ENCODE measurements around the gene CTXN1.
"Not testable (repeated sequence)": the region's sequence is repeated elsewhere in the genome, so short reads cannot be mapped to it uniquely, and the experiment has no call there.

Gene CTXN1

DNA sequence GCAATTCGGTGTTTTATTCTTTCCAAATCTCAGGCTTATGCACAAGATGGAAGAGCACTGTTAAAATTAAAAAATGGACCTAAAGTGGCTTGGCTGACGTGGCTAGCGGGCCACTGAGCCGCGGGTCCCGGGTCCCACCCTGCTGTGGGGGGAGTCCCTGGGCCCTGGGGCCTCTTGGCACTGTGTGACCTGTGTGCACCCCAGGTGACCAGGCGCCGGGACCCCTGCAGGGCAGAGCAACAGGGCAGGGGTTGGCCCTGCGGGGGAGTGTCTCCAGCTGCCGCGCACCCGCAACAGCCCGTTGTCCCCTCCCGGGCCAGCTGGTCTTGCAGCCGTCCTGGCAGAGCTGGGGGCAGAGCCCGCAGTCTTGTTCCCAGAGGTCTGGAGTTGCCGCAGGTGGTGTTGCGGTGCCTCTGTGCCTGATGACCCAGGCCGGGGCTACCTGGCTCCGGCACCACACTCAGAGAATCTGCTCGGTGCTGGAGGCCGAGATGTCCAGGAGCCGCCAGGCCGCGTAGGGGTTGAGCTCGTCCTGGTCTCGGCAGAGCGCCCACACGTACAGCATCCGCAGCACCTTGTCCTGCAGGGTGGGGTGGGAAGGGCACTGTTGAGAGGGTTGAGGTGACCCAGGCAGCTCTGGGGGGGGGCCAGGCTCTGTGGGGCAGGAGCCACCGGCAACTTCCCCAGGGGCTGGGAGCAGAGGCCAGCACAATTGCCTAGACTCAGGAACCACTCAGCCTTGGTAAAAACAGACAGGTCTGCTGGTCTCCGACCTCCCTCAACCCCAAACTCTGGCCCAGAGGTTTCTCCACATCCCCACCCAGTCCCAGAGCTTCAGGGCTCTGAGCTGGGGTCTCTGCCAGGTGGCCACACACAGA is 1.0 kb upstream of the CTXN1 start:
- no peak for DNase-seq (ENCODE audit: extremely low read depth in 1 of 2, low read depth in 1 of 2)

DNA sequence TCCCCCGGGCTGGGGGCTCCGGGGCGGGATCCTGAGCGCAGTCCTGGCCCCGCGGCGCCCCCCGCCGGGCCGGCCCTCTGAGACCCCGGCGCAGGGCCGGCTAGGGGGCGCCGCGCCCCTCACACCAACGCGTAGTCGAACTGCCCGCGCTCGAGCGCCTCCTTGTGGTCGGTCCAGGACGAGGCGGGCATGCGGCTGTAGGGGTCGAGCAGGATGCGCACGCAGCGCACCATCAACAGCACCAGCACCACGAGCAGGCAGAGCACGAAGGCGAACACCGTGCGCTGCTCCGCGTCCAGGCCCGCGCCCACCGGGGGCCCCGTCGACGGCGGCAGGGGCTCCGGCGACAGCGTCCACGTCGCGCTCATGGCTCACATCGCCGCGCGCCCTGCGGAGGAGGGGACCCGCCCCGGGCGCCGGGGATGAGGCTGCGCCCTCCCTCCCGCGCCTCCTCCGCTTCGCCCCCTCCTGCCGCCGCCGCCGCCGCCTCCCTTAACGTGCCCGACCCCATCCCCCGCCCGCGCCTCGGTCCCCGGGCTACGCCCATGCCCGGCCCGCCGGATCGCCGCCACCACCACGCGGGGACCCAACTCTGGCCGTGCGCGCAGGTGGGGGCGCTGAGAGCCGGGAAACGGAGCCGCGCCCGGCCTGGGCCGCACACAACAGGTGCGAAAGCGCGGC is 624 bp downstream of the CTXN1 start:
- peak; percentile 55 to 70 for DNase-seq (ENCODE audit: extremely low read depth in 1 of 2, low read depth in 1 of 2)

DNA sequence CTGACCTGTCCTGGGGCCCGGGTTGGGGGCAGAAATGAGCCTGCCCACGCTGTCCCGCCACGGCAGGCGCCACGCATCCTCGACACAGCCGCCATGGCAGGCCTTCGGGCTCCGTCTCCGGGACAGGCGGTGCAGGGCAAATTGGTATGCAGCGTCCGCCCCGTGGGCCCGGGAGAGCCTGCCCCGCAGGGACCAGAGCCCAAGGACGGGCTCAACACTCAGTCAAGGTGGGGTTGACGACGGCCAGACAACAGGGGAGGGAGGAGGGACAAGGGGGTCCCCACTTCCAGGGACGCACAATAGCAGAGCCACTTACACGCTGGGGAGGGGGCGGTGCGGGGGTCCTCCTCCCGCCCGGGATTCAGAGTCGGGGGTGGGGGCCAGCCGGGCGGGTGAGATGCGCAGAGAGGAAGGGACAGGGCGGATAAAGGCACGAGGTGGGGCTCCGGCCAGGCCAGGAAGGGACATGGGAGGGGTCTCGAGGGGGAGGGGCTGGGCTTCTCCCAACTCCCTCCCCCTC is 1.2 kb downstream of the CTXN1 start:
- no peak for DNase-seq (ENCODE audit: extremely low read depth in 1 of 2, low read depth in 1 of 2)

DNA sequence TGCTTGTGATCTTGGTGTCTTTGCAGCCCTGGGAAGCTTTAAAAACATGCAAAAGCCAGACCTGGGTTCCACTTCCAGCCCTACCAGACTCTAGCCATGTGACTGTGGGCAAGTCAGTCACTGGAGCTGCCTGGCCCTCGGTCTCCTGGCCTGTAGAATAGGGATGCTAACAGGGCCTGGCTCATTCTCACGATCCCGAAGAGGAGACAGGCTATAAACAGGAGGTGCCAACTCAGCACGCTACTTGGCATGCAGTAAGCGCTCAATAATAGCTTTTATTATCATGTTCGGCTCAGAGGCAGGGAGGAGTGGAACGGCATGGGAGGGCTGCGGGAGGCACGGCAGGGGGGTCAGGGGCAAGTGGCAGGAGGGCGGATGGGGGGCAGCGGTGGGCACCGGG is 1.7 kb downstream of the CTXN1 start:
- no peak for DNase-seq (ENCODE audit: extremely low read depth in 1 of 2, low read depth in 1 of 2)

DNA sequence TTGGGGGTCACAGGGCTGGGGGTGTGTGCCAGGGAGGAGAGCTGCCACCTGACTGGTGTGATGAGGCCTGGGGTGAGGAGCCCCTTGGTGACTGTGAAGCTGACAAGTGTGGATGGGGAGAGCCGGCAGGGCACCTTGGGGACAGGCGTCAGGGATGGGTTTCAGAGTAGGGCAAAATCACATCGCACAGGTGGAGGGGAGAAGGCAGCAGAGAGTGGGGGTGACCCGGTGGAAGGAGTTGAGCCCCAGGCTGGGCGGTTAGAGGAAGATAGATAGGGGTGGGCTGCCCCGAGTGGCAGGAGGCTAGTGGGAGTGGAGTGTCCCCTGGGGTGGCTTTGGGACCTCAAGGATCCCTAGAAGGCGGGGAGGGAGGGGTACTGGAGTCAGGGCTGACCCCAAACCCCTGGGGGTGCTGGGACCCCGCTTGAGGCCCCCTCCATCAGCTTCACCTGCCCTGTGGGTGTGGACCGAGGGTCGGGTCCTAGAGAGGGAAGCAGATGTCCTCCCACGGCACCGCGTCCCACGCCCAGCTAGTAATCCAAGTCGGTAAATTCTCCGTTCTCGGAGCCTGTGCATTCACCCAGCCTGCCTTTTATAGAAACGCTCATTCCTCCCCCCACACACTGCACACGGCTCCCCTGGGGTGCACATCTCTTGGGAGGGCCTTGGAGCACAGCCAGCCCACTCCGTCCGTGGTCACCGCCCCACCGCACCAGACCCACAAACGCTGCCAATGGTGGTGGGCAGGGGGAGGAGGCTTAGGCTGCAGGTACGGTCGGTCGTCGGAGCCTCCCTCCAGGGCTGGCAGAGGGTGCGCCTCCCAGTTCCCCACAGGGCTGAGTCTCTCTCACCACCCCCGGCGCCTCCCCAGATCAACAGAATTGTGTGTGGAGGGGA is 2.4 kb downstream of the CTXN1 start:
- no peak for DNase-seq (ENCODE audit: extremely low read depth in 1 of 2, low read depth in 1 of 2)

DNA sequence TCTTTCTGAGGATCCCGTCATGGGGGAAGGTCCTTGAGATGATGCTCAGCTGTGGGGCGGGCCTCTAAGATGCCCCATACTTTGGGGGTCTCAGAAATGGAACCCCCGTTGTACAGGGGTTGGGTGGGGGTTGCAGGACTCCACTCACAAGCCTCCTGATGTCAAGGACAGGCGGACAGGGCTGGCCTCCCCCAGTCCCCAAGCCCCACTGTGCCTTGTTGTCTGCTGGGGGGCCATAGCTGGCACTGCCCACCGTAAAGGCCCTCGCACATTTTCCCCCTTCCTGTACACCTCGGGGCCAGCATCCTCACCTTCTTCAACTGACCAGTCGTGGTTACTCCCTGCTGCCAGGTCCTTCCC is 3.1 kb downstream of the CTXN1 start:
- no peak for DNase-seq (ENCODE audit: extremely low read depth in 1 of 2, low read depth in 1 of 2)

DNA sequence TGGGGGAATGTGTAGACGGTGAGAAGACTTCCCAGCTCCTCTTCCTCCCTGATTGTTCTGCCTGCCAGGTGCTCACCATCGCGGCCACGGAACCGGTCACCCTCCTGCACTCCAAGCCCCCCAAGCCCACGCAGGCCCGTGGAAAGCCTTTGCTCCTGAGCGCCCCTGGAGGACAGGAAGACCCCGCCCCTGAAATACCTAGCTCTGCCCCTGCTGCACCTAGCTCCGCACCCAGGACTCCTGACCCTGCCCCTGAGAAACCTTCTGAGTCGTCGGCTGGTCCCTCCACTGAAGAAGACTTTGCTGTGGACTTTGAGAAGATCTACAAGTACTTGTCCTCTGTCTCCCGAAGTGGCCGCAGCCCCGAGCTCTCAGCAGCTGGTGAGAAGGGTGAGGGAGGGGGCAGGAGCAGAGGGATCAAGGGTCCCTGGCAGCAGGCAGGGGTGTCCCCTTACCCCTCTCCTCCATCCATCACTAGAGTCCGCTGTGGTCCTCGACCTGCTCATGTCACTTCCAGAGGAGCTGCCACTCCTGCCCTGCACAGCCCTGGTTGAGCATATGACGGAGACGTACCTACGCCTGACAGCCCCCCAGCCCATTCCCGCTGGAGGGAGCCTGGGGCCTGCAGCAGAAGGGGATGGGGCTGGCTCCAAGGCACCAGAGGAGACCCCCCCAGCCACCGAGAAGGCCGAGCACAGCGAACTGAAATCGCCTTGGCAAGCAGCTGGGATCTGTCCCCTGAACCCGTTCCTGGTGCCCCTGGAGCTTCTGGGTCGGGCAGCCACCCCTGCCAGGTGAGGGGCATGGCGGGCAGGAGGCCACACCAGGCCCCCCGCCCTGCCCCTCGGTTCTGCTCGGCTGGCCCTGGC is 3.7 kb downstream of the CTXN1 start:
- no peak for DNase-seq (ENCODE audit: extremely low read depth in 1 of 2, low read depth in 1 of 2)

DNA sequence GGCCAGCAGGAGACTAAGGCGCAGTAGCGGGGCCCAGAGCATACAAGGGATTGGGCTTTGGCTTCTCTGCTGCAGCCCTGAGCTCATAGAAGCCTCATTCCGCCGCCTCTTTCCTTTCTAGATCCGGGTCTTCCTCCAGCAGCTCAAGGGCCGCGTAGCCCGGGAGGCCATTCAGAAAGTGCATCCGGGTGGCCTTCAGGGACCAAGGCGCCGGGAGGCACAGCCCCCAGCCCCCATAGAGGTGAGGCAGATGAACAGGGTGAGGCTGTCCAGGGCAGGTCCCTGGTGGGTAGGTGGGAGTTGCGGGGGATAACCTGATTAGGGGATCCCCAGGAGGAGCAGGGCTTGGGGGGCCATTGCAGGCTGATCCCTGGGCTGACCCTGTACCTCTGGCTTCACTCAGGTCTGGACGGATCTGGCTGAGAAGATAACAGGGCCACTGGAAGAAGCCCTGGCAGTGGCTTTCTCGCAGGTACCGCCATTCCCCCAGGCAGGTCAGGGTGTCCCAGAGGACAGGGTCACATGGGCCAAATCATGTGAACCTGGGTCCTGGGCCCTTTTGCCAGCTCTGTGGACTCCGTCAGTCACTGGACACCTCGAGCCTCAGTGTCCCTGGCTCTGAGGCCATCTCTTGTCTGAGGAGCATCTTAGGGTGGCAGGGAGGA is 4.5 kb downstream of the CTXN1 start:
- DNase-seq (ENCODE audit: extremely low read depth in 1 of 2, low read depth in 1 of 2) = no peak

DNA sequence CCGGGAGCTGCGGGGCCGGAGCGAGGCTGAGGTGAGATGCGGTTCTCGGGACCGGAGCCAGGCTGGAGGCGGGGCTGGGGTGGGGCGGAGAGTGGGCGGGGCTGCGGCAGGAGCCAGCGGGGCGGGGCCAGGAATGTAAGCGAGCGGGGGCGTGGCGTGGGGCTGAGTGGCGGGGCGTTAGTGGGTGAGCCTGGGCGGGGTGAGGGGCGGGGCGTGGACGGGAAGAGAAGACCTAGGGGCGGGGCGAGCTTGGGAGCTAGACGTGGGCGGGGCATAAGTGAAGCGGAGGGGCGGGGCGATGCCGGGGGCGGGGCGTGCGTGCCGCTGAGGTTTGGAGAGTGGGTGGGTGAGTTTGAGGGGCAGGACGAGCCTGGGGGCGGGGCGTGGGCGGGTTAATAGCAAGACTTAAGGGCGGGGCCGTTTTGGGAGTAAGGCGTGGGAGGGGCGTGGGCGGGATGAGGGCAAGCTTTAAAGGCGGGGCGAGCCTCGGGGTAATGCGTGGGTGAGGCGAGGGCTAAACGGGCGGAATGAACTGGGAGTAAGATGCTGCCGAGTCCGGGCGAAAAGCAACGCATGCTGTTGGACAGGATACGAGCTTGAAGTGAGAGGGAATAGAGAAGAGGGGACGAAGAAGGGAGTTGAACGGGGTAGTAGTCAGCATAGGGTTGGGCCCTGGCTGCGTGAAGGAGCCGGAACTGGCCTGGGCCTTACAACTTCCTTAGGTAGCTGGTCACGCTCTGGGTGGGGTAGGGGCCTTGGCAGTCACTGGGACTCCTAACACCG is 5.2 kb downstream of the CTXN1 start:
- DNase-seq (ENCODE audit: extremely low read depth in 1 of 2, low read depth in 1 of 2) = peak; percentile 100

DNA sequence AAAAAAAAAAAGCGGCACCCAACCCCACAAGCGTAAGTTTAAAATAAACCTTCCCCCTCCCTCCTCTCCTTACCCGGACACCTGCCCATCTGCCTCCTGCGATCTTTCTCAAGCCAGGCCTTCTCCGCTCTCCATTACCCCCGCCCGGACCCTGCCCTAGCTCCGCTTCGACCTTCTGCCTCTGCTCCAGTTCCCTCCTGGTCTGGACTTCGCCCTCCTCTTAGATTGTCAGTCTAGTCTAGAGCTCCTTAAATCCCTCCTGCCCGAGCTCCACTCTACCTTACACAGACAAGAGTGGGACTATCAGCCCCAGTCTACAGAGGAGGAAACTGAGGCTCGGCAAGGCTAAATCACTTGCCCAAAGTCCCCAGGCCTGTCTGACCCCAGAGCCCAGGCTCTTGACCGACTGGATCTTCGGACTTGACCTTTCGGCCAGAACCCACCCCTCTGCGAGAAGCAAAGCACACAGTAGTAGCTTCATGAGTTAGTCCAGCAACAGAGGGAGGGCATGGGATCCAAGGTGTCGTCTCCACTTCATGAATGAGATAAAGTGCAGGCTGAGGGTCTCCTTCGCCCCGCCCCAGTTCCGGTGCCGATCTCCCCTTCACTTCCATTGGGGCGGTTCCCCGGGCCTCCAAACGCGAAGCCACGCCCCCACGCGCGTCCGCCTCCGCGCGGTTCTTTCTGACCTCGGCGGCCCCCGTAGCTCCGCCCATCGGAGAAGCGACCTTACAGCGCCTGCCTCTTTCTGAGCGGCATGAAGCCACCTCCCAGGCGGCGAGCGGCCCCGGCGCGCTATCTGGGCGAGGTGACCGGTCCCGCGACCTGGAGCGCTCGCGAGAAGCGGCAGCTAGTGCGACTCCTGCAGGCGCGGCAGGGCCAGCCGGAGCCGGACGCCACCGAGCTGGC is 6.1 kb downstream of the CTXN1 start, which contains the start of gene SNAPC2:
TSS of gene SNAPC2 (plus strand) at position 729 of the 909 bp plus-strand sequence. CDS start at position 758, 29 bp downstream.
- DNase-seq (ENCODE audit: extremely low read depth in 1 of 2, low read depth in 1 of 2) = peak; percentile 89 to 93

DNA sequence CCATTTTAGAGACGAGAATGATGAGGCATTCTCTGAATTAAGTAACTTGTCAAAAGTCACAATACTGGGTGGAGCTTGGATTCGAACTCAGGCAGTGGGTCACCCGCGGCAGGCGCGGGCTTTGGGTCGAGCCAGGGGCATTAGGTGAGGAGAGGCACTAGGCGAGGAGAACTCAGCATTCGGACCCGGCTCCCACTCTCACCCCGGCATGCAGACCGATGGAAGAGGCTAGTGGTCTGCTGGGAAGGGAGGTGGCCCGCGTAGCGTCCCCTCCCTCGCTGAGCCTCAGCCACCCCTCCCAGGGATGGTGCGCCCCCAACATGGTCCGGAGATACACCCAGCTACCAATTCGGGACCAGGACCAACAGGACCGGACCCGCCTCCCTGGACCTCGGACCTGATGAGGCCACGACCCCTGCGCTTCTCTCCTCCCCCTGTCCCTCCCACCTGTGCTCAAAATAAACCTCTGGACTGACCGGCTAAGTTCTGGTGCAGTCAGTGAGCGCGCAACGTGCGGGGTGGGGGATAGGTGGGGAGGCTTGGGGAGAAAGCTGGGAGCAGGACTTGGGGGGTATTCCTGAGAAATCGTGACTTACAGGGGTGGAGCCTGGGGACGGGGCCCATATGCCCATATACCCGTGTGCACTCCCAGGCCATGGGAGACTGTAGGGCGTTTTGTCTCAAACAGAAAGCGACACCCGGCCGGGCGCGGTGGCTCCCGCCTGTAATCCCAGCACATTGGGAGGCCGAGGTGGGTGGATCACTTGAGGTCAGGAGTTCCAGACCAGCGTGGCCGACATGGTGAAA is 7.1 kb downstream of the CTXN1 start:
- DNase-seq (ENCODE audit: extremely low read depth in 1 of 2, low read depth in 1 of 2) = no peak

DNA sequence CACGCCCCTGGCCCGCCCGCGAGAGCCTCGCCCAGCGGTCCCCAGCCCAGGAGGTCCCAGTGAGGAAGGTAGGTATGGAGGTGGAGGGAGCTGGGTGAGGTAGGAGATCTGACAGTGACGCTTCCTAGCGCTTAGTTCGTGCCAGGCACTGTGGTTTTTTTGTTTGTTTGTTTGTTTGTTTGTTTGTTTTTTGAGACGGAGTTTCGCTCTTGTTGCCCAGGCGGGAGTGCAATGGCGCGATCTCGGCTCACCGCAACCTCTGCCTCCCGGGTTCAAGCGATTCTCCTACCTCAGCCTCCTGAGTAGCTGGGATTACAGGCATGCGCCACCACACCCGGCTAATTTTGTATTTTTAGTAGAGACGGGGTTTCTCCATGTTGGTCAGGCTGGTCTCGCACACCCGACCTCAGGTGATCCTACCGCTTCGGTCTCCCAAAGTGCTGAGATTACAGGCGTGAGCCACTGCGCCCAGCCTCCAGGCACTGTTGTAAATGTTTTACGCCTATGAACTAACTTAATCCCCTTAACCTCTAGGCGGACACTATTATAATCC is 7.8 kb downstream of the CTXN1 start:
- DNase-seq (ENCODE audit: extremely low read depth in 1 of 2, low read depth in 1 of 2) = not testable (repeated sequence)

DNA sequence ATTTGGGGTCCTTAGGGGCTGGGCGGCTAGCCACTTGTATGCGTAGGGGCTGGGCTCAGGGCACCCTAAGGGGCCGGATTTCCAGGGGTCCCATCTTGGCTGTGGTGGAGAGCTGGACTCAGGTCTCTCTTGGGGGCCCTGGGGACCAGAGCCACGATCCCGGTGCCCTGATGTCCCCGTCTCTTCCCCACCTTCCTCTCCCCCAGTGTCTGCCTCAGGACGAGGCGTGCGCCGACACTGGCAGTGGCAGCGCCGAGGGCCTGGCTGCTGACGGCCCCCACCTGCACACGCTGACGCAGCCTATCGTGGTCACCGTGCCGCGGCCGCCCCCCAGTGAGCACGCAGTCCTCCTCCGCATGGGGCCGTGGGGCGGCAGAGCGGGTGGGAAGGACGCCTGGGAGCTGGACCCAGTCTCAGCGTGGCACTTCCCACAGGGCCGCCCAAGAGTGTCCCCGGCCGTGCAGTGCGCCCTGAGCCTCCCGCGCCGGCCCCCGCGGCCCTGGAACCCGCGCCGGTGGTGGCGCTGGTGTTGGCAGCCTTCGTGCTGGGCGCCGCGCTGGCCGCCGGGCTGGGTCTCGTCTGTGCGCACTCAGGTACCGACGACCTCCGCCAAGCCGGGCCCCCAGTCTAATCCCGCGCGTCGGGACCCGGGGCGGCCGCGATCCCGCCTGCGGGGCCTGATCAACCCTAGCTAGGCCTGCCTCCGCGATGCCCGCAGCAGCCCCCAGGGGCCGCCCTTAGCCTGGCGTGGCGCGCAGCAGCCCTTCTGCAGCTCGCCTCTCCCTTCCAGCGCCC is 8.5 kb downstream of the CTXN1 start:
- peak in 1 of 2 donors; percentile 42 for DNase-seq (ENCODE audit: extremely low read depth in 1 of 2, low read depth in 1 of 2)

DNA sequence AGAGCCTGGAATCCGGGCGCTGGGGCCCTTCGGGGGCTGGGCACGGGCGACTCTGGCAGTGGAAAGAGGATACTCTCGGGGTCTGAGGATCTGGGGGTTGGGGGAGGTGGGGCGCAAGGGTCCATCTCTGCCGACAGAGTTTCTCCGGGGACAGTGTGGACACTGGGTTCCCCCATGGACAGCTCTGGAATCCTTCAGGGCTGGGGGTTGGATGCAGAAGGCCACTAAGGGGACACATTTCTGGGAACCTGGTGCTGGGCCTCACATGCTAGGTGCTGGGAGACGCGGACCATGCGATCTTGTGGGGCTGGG is 9.0 kb downstream of the CTXN1 start:
- no peak for DNase-seq (ENCODE audit: extremely low read depth in 1 of 2, low read depth in 1 of 2)

DNA sequence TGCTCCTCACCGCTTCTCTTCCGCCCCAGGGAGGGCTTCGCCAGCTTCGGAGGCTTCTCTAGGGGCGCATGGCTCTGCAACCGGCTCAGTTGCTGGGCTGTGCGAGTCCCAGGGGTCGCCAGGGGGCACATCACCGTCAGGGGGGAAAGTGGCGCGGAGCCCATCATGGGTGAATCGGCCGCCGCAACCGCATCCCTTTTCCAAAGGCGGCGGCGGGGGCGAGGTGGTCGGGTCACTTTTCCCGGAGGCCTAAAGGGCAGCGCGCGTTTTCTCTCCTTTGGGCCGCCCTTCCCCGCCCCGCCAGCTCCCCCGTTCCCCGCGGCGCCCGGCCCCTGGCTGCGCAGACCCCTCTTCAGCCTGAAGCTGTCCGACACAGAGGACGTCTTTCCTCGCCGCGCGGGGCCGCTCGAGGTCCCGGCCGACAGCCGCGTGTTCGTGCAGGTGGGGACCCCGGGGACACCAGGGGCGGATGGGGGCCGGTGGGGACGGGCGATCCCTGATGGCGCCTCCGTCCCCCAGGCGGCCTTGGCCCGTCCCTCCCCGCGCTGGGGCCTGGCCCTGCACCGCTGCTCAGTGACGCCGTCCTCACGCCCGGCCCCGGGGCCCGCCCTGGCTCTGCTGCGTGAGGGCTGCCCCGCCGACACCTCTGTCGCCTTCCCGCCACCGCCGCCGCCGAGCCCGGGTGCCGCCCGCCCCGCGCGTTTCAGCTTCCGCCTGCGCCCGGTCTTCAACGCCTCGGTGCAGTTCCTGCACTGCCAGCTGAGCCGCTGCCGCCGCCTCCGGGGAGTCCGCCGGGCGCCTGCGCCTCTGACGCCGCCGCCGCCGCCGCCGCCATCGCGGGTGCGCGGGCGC is 9.6 kb downstream of the CTXN1 start:
- no peak for DNase-seq (ENCODE audit: extremely low read depth in 1 of 2, low read depth in 1 of 2)
